Occipital lobe (tissue), 2 donors: ENCODE measurements around the gene MUC20. TPM values are rescaled to one million over a fixed set of nuclear protein-coding genes. Genes with fewer than 3 reads are reported as not detected.
"Not testable (repeated sequence)": the region's sequence is repeated elsewhere in the genome, so short reads cannot be mapped to it uniquely, and the experiment has no call there.

Experiments
- DNase-seq: peaks from one replicate; lab custom pipeline; 2025; lab: John Stamatoyannopoulos, UW
- total RNA-seq: library from RNA; depleted of rRNA; stranded (reverse); fragments of >200 nt; gene quantifications from one replicate; pipeline ENCODE4 v1.2.3, GENCODE V29; 2014

MUC20 gene
- total RNA-seq, 1 donor from 2014 or later: 1.9 TPM

GRCh38 chr3:195693428-195694216 is 27.2 kb upstream of the MUC20 start:
- no peak for DNase-seq

GRCh38 chr3:195694217-195695076 is 26.3 kb upstream of the MUC20 start:
- DNase-seq: not testable (repeated sequence)

- no peak for DNase-seq
These were observed 24.0 kb upstream of the MUC20 start for GRCh38 chr3:195696632-195697278.

- DNase-seq: no peak
These were observed 23.0 kb upstream of the MUC20 start for GRCh38 chr3:195697582-195698324.

GRCh38 chr3:195698325-195698646 is 22.5 kb upstream of the MUC20 start:
- DNase-seq: no peak

- no peak for DNase-seq
These were observed 22.0 kb upstream of the MUC20 start for GRCh38 chr3:195698647-195699387.

GRCh38 chr3:195699388-195699771 is 21.4 kb upstream of the MUC20 start:
- no peak for DNase-seq

- DNase-seq: no peak
These were observed 20.9 kb upstream of the MUC20 start for GRCh38 chr3:195699860-195700259.

- DNase-seq: no peak
These were observed 20.5 kb upstream of the MUC20 start for GRCh38 chr3:195700319-195700718.

GRCh38 chr3:195701042-195701915 is 19.5 kb upstream of the MUC20 start:
- DNase-seq: no peak

GRCh38 chr3:195703776-195704175 is 17.0 kb upstream of the MUC20 start:
- DNase-seq: no peak

GRCh38 chr3:195704433-195704999 is 16.3 kb upstream of the MUC20 start:
- DNase-seq: no peak

GRCh38 chr3:195705081-195705991 is 15.4 kb upstream of the MUC20 start:
- DNase-seq: no peak

- no peak for DNase-seq
These were observed 12.7 kb upstream of the MUC20 start for GRCh38 chr3:195708061-195708460.

- no peak for DNase-seq
These were observed 11.9 kb upstream of the MUC20 start for GRCh38 chr3:195708626-195709481.

- DNase-seq: no peak
These were observed 11.1 kb upstream of the MUC20 start for GRCh38 chr3:195709676-195710085.

GRCh38 chr3:195710126-195710905 is 10.5 kb upstream of the MUC20 start:
- DNase-seq: not testable (repeated sequence)
